Natural killer cell (primary cell): ENCODE data around the gene RTP2. TPM values are rescaled to one million over a fixed set of nuclear protein-coding genes. Genes with fewer than 3 reads are reported as not detected.

Source experiments
- ATAC-seq, 3 donors: fragments of 150-1000 bp in 2 of 3; fragments of 200-7000 bp in 1 of 3; cut with Tn5 transposase; 1 replicate in 1 of 3; 2 replicates in 2 of 3; pipeline ENCODE4 v1.10.0; 2021; ENCODE audit warnings: mild to moderate bottlenecking in 2 of 3, moderate library complexity in 2 of 3
- DNase-seq, 2 donors: peaks; one replicate each; pipeline versions ENCODE4 v3.0.0 to v3.0.0-alpha.2; 2013 to 2021; ENCODE audit warnings: mixed read lengths in 1 of 2
- H3K27ac ChIP-seq: one replicate; pipeline ENCODE4 v1.5.1; 2013; ENCODE audit warnings: mild to moderate bottlenecking, low read length
- H3K27me3 ChIP-seq: one replicate; pipeline ENCODE4 v1.6.1; 2013; ENCODE audit warnings: low read length; ENCODE audit not compliant: control insufficient read depth, insufficient read depth
- H3K36me3 ChIP-seq: one replicate; pipeline ENCODE4 v1.6.1; 2013; ENCODE audit warnings: low read length; ENCODE audit not compliant: control insufficient read depth, insufficient read depth
- H3K4me1 ChIP-seq: one replicate; pipeline ENCODE4 v1.6.1; 2013; ENCODE audit warnings: low read length; ENCODE audit not compliant: control insufficient read depth, insufficient read depth
- H3K4me3 ChIP-seq: one replicate; pipeline ENCODE4 v1.5.1; 2013; ENCODE audit warnings: low read length
- H3K9me3 ChIP-seq: one replicate; pipeline ENCODE4 v1.6.1; 2013; ENCODE audit warnings: low read length; ENCODE audit not compliant: control insufficient read depth, insufficient read depth
- H3K27ac Mint-ChIP-seq, 2 donors: one replicate each; pipeline ENCODE4 v1.8.0; 2022; ENCODE audit warnings: mild to moderate bottlenecking in 2 of 2, mixed read lengths in 2 of 2, moderate library complexity in 1 of 2
- H3K27me3 Mint-ChIP-seq, 2 donors: one replicate each; pipeline ENCODE4 v1.8.0; 2022; ENCODE audit warnings: low read depth in 2 of 2, mixed read lengths in 2 of 2
- H3K36me3 Mint-ChIP-seq: one replicate; pipeline ENCODE4 v1.8.0; 2022; ENCODE audit warnings: mixed read lengths
- H3K4me1 Mint-ChIP-seq, 2 donors: one replicate each; pipeline ENCODE4 v1.8.0; 2022; ENCODE audit warnings: mixed read lengths in 2 of 2
- H3K4me3 Mint-ChIP-seq: one replicate; pipeline ENCODE4 v1.8.0; 2022; ENCODE audit warnings: mild to moderate bottlenecking, moderate library complexity, mixed read lengths
- H3K9me3 Mint-ChIP-seq, 2 donors: one replicate each; pipeline ENCODE4 v1.8.0; 2022; ENCODE audit warnings: mixed read lengths in 2 of 2
- CTCF ChIP-seq: fragments of 200-600 bp; IDR thresholded peaks from one replicate; pipeline ENCODE4 v1.8.0; 2022; ENCODE audit warnings: antibody characterized with exemption
- WGBS: methylation state at CpG from one replicate; pipeline ENCODE4 v1.1.7; 2013; ENCODE audit warnings: missing lambda C conversion rate; ENCODE audit not compliant: insufficient coverage; 5-methylcytosine and 5-hydroxymethylcytosine counted together
- intact Hi-C: fragments of 100-400 bp; cut with micrococcal nuclease; formaldehyde crosslinking; loops from one replicate; pipeline ENCODE4 v1.14.2; 2022
- total RNA-seq, 4 donors: library from RNA; stranded (reverse); fragments of 120-200 nt in 1 of 4; gene quantifications; one replicate each; pipeline versions ENCODE4 v1.2.3 to v1.2.4, GENCODE V29; 2013 to 2022

RTP2 gene
- total RNA-seq, 3 donors from 2014 or later (not counting 1 experiment from before 2014, with no cell fraction given), result not detected

- H3K4me3 ChIP-seq, result no peak overlapping the region
- Mint-ChIP-seq H3K36me3 (no peaks in the 10 kb centered on the region), H3K9me3 (no peaks in the 10 kb centered on the region), H3K27ac (no peak overlapping the region), H3K4me1 (no peaks in the 10 kb centered on the region), H3K27me3 (peaks cover 24 to 42% of the 10 kb centered on the region in 2 donors), H3K4me3 (no peak overlapping the region)
- DNase-seq, result no peak
- H3K27me3 ChIP-seq, result peaks cover 8% of the 10 kb centered on the region
- no peaks in the 10 kb centered on the region for H3K4me1 ChIP-seq
- no peak for ATAC-seq
- H3K9me3 ChIP-seq, result no peaks in the 10 kb centered on the region
- TF ChIP-seq CTCF, result no peak
- H3K36me3 ChIP-seq, result no peaks in the 10 kb centered on the region
- no peak overlapping the region for H3K27ac ChIP-seq
- intact Hi-C loops, result no loop called here
Observed at GRCh38 chr3:187665010-187665409, 37.3 kb downstream of the RTP2 start.

- H3K9me3 Mint-ChIP-seq, result no peaks in the 10 kb centered on the region
- no peaks in the 10 kb centered on the region for H3K9me3 ChIP-seq
- peaks cover 17 to 45% of the 10 kb centered on the region in 2 donors for H3K27me3 Mint-ChIP-seq
- no peak for ATAC-seq
- WGBS, result 40% methylated on average over 3 of the region's 5 CpGs
- peaks cover 8% of the 10 kb centered on the region for H3K27me3 ChIP-seq
- TF ChIP-seq CTCF, result no peak
- H3K4me1 Mint-ChIP-seq, result no peaks in the 10 kb centered on the region
- intact Hi-C loops, result no loop called here
- H3K4me3 ChIP-seq, result no peak overlapping the region
- no peak overlapping the region for H3K27ac Mint-ChIP-seq
- H3K36me3 ChIP-seq, result no peaks in the 10 kb centered on the region
- DNase-seq, result no peak
- H3K4me3 Mint-ChIP-seq, result no peak overlapping the region
- H3K27ac ChIP-seq, result no peak overlapping the region
- no peaks in the 10 kb centered on the region for H3K4me1 ChIP-seq
- H3K36me3 Mint-ChIP-seq, result no peaks in the 10 kb centered on the region
Observed at GRCh38 chr3:187662848-187663409, 39.4 kb downstream of the RTP2 start.

GRCh38 chr3:187661267-187661666, 41.1 kb downstream of the RTP2 start:
- Mint-ChIP-seq H3K4me1 (no peaks in the 10 kb centered on the region), H3K36me3 (no peaks in the 10 kb centered on the region)
- intact Hi-C loops, result no loop called here

More at GRCh38 chr3:187661267-187661666, 41.1 kb downstream of the RTP2 start:
- Histone ChIP-seq H3K36me3 (no peaks in the 10 kb centered on the region), H3K27ac (no peak overlapping the region), H3K9me3 (no peaks in the 10 kb centered on the region), H3K4me1 (no peaks in the 10 kb centered on the region), H3K27me3 (peaks cover 5% of the 10 kb centered on the region), H3K4me3 (no peak overlapping the region)
- ATAC-seq, result no peak
- Mint-ChIP-seq H3K27me3 (peaks cover 14 to 43% of the 10 kb centered on the region in 2 donors), H3K9me3 (no peaks in the 10 kb centered on the region), H3K4me3 (no peak overlapping the region), H3K27ac (no peak overlapping the region)
- TF ChIP-seq CTCF, result no peak
- DNase-seq, result no peak
